OCI-LY1 (cell line): ENCODE data around the gene USP28.

Source experiments
- H2AFZ ChIP-seq: fragments of 200-600 bp; sonication (generic), shearing (Covaris generic); 2 replicates; pipeline ENCODE4 v1.6.0; 2014; ENCODE audit warnings: antibody characterized with exemption, mild to moderate bottlenecking, low read length
- H3F3A ChIP-seq: fragments of 200-600 bp; sonication (generic), shearing (Covaris generic); 2 replicates; pipeline ENCODE4 v1.6.0; 2014; ENCODE audit warnings: mild to moderate bottlenecking, antibody characterized with exemption, low read length, moderate library complexity; ENCODE audit not compliant: insufficient read depth
- H3K27ac ChIP-seq: fragments of 200-600 bp; sonication (generic); 2 replicates; pipeline ENCODE4 v1.5.1; 2014; ENCODE audit warnings: low read length, mixed run types, mild to moderate bottlenecking, low read depth; ENCODE audit not compliant: poor library complexity, severe bottlenecking
- H3K27me3 ChIP-seq: fragments of 200-600 bp; sonication (generic); 2 replicates; pipeline ENCODE4 v1.6.0; 2014; ENCODE audit warnings: antibody characterized with exemption, mild to moderate bottlenecking, low read length, moderate library complexity; ENCODE audit not compliant: insufficient read depth
- H3K36me3 ChIP-seq: fragments of 200-600 bp; sonication (generic); 2 replicates; pipeline ENCODE4 v1.6.1; 2014; ENCODE audit warnings: mild to moderate bottlenecking, antibody characterized with exemption, low read length, moderate library complexity, mixed read lengths; ENCODE audit not compliant: insufficient read depth
- H3K4me1 ChIP-seq: fragments of 200-600 bp; sonication (generic); 2 replicates; pipeline ENCODE4 v1.5.1; 2014; ENCODE audit warnings: mild to moderate bottlenecking, low read length, moderate library complexity; ENCODE audit not compliant: insufficient read depth, severe bottlenecking
- H3K4me2 ChIP-seq: fragments of 200-600 bp; sonication (generic), shearing (Covaris generic); 2 replicates; pipeline ENCODE4 v1.6.1; 2014; ENCODE audit warnings: low read length
- H3K4me3 ChIP-seq: fragments of 200-600 bp; sonication (generic); 2 replicates; pipeline ENCODE4 v1.5.1; 2014; ENCODE audit warnings: low read length, low read depth, mild to moderate bottlenecking, mixed read lengths; ENCODE audit not compliant: poor library complexity, severe bottlenecking
- H3K79me2 ChIP-seq: fragments of 200-600 bp; shearing (Covaris generic); 2 replicates; pipeline ENCODE4 v1.6.1; 2016; ENCODE audit warnings: mixed run types, low read length, mixed read lengths; ENCODE audit not compliant: insufficient read depth
- H3K9ac ChIP-seq: fragments of 200-600 bp; sonication (generic), shearing (Covaris generic); 2 replicates; pipeline ENCODE4 v1.6.1; 2014; ENCODE audit warnings: mild to moderate bottlenecking, low read length, mixed read lengths
- H3K9me2 ChIP-seq: fragments of 200-600 bp; sonication (generic), shearing (Covaris generic); 2 replicates; pipeline ENCODE4 v1.6.1; 2014; ENCODE audit warnings: low read depth, mild to moderate bottlenecking, low read length, mixed read lengths
- H3K9me3 ChIP-seq: fragments of 200-600 bp; shearing (Covaris generic); 2 replicates; pipeline ENCODE4 v1.6.1; 2014; ENCODE audit warnings: low read length, mixed read lengths
- H4K20me1 ChIP-seq: fragments of 200-600 bp; sonication (generic), shearing (Covaris generic); 2 replicates; pipeline ENCODE4 v1.6.0; 2016; ENCODE audit warnings: mild to moderate bottlenecking, low read length; ENCODE audit not compliant: insufficient read depth
- EZH2 ChIP-seq: fragments of 200-600 bp; sonication (generic), shearing (Covaris generic); IDR thresholded peaks from 2 replicates; pipeline ENCODE4 v1.8.0; 2017; ENCODE audit warnings: borderline replicate concordance, mixed run types, mild to moderate bottlenecking, antibody characterized with exemption, low read length, moderate library complexity, mixed read lengths
- TF ChIP-seq, protein P1 (sequence below): fragments of 200-600 bp; sonication (generic), shearing (Covaris generic); IDR thresholded peaks from 2 replicates; pipeline ENCODE4 v1.5.1; 2017; ENCODE audit warnings: mild to moderate bottlenecking, antibody characterized with exemption, low read length, moderate library complexity, mixed read lengths

USP28 gene

DNA sequence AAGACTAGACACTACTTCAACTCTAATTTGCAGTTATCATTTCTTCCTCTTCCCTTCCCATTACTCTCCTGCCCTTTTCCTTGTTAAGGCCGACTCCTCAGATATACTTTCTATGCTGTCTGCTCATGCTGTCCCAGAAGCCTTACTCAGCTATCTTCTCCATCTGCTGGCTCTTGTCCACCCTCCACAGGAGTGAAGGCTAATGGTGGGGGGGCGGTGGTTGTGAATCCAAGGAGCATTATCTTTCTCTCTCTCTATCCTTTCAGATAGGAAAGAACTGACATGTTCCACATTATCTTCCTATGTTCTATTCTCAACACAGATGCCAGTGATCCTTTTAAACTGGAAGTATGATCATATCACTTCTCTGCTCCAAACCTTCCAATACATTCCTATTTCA lies 37.4 kb downstream of the USP28 start:
- Histone ChIP-seq H2AFZ (no peak overlapping the region), H3K36me3 (peaks cover 42% of the 10 kb centered on the region), H3F3A (no peaks in the 10 kb centered on the region), H3K4me2 (no peak overlapping the region), H3K4me3 (no peak overlapping the region), H4K20me1 (no peaks in the 10 kb centered on the region), H3K79me2 (no peaks in the 10 kb centered on the region), H3K27me3 (no peaks in the 10 kb centered on the region), H3K9ac (no peak overlapping the region), H3K9me2 (no peaks in the 10 kb centered on the region), H3K4me1 (peaks cover 22% of the 10 kb centered on the region), H3K27ac (no peak overlapping the region), H3K9me3 (no peaks in the 10 kb centered on the region)
- TF ChIP-seq, protein P1, sequence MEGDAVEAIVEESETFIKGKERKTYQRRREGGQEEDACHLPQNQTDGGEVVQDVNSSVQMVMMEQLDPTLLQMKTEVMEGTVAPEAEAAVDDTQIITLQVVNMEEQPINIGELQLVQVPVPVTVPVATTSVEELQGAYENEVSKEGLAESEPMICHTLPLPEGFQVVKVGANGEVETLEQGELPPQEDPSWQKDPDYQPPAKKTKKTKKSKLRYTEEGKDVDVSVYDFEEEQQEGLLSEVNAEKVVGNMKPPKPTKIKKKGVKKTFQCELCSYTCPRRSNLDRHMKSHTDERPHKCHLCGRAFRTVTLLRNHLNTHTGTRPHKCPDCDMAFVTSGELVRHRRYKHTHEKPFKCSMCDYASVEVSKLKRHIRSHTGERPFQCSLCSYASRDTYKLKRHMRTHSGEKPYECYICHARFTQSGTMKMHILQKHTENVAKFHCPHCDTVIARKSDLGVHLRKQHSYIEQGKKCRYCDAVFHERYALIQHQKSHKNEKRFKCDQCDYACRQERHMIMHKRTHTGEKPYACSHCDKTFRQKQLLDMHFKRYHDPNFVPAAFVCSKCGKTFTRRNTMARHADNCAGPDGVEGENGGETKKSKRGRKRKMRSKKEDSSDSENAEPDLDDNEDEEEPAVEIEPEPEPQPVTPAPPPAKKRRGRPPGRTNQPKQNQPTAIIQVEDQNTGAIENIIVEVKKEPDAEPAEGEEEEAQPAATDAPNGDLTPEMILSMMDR = no peak
- no peak for TF ChIP-seq EZH2

DNA sequence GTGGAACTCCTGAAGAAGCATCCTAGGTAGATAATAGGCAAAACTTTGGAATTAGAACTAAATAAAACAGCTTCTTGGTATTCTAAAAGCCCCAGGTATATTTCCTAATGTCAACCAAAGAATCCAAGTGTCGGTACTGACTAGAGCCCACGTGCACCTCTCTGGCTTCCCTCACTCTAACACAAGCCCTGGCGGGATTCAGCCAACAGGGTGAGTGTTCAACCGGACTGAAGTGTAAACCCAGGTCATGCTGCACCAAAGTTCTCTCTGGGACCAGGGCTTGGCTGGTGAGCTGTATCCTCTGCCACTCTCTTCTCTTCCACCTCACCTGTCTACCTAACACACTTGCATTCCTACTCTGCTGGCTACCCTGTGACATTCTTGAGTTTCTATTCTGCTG lies 40.1 kb downstream of the USP28 start:
- H3K9me3 ChIP-seq = no peaks in the 10 kb centered on the region
- H2AFZ ChIP-seq = no peak overlapping the region
- no peak overlapping the region for H3K9ac ChIP-seq
- no peak overlapping the region for H3K27ac ChIP-seq
- no peaks in the 10 kb centered on the region for H3K9me2 ChIP-seq
- no peaks in the 10 kb centered on the region for H3K27me3 ChIP-seq
- no peaks in the 10 kb centered on the region for H3F3A ChIP-seq
- H3K79me2 ChIP-seq = no peaks in the 10 kb centered on the region
- peaks cover 8% of the 10 kb centered on the region for H3K4me1 ChIP-seq
- peaks cover 47% of the 10 kb centered on the region for H3K36me3 ChIP-seq
- H3K4me3 ChIP-seq = no peak overlapping the region
- no peak overlapping the region for H3K4me2 ChIP-seq
- no peaks in the 10 kb centered on the region for H4K20me1 ChIP-seq
- no peak for TF ChIP-seq EZH2
- TF ChIP-seq, protein P1 = no peak

DNA sequence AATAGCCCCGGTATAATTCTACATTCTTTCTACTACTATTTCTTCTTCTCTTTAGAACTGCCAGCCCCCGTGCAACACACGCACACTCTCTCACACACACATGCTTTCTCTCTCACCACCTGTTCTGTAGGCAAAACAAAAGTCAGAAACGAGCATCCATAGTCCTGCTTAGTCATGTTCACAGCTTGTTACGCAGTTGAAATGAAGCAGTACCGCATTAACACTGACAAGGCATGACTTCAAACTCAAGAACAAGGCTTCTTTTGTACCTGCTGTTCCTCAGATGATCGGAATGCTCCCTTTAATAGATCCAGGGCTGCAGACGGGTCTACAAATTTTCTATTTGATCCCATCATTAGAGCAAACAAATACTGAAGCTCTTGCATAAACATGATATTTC lies 42.2 kb downstream of the USP28 start:
- no peaks in the 10 kb centered on the region for H3K9me3 ChIP-seq
- H3K79me2 ChIP-seq = no peaks in the 10 kb centered on the region
- no peaks in the 10 kb centered on the region for H3K27me3 ChIP-seq
- H2AFZ ChIP-seq = no peak overlapping the region
- no peak overlapping the region for H3K4me2 ChIP-seq
- H3K9ac ChIP-seq = no peak overlapping the region
- no peak overlapping the region for H3K27ac ChIP-seq
- no peaks in the 10 kb centered on the region for H3F3A ChIP-seq
- no peaks in the 10 kb centered on the region for H4K20me1 ChIP-seq
- H3K4me3 ChIP-seq = no peak overlapping the region
- no peaks in the 10 kb centered on the region for H3K9me2 ChIP-seq
- TF ChIP-seq EZH2 = no peak
- TF ChIP-seq, protein P1 = no peak
- H3K36me3 ChIP-seq = peaks cover 38% of the 10 kb centered on the region
- no peaks in the 10 kb centered on the region for H3K4me1 ChIP-seq
